Measurements from ENCODE around the gene LLGL1.
"Not testable (repeated sequence)": the region's sequence is repeated elsewhere in the genome, so short reads cannot be mapped to it uniquely, and the experiment has no call there.

Gene LLGL1

DNA sequence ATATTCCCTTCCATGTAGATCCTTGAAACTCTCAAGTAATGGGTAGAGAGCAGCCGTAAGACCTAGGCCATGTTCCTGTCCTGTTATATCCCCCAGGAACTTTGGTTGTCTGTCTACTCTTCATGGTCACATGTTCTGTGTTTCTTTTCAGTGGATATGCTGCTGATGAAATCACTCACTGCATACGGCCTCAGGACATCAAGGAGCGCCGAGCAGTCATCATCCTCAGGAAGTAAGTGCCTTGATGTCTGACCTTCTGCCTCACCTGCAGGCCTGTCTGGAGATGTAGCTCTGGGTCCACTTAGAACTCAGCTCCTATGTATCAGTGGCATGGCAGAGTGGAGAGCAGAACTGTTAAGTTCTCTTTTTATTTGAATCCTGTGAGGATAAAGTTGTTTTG lies 30.6 kb upstream of the LLGL1 start:
- no peak for DNase-seq

GRCh38 chr17:18195246-18195645 lies 30.2 kb upstream of the LLGL1 start:
- DNase-seq, result no peak

DNA sequence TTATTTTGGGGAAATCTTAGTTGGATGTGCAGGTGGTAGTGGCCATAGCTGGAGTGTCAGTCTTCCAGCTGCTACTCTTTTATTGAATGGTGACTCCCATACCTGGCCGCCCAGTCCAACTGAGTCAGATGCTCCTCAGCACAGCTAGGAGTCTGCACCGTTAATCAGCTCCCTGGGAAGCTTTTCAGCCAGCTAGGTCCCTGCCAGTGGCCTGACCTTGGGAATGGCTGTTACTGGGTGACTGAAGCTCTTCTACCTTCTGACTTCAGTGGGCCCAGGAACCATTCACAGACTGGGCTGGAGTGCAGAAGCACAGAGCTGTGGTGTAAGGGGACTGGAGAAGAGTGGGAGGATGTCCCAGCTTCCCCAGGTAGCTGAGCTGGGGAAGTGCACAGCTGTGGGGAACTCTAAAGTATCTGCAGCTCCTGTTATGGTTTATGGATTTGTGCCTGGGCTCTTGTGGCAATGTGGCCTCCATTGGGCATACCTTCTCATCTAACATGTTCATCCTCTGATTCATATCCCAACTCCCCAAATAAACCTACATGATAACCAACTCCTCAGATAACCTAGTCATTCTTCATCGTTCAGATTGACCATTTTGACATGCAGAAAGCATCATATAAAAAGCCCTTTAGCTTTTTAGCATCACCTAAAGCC lies 27.8 kb upstream of the LLGL1 start:
- no peak for DNase-seq

GRCh38 chr17:18198530-18198929 lies 26.9 kb upstream of the LLGL1 start:
- no peak for DNase-seq

- DNase-seq, result no peak
Measured at GRCh38 chr17:18201108-18201507, 24.3 kb upstream of the LLGL1 start.

- no peak for DNase-seq
Measured at GRCh38 chr17:18203308-18203707, 22.1 kb upstream of the LLGL1 start.

- no peak for DNase-seq
Measured at GRCh38 chr17:18205861-18206260, 19.6 kb upstream of the LLGL1 start.

- no peak for DNase-seq
Measured at GRCh38 chr17:18206962-18207361, 18.5 kb upstream of the LLGL1 start.

- no peak for DNase-seq
Measured at GRCh38 chr17:18208092-18208491, 17.3 kb upstream of the LLGL1 start.

DNA sequence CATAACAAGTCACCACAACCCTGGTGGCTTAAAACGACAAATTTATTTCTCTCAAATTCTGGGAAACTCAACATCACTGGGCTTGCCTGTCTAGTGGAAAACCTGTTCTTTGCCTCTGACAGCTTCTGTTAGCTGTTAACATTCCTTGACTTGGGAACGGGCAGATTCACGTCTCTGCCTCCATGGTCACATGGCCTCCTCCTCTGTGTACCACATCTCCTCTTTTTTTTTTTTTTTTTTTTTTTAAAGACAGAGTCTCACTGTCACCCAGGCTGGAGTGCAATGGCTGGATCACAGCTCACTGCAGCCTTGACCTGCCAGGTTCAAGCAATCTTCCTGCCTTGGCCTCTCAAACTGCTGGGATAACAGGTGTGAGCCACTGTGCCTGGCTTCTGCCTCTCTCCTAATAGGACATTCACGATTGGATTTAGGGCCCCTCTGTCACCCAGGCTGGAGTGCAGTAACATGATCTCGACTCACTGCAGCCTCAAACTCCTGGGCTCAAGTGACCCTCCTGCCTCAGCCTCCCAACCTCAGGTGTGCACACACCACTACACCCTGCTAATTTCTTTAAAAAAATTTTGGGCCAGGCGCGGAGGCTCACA lies 11.7 kb upstream of the LLGL1 start:
- no peak for DNase-seq

GRCh38 chr17:18216906-18217305 lies 8.5 kb upstream of the LLGL1 start:
- not testable (repeated sequence) for DNase-seq

- DNase-seq, result peak; percentile 74
Measured at GRCh38 chr17:18217412-18218015, 7.9 kb upstream of the LLGL1 start.

DNA sequence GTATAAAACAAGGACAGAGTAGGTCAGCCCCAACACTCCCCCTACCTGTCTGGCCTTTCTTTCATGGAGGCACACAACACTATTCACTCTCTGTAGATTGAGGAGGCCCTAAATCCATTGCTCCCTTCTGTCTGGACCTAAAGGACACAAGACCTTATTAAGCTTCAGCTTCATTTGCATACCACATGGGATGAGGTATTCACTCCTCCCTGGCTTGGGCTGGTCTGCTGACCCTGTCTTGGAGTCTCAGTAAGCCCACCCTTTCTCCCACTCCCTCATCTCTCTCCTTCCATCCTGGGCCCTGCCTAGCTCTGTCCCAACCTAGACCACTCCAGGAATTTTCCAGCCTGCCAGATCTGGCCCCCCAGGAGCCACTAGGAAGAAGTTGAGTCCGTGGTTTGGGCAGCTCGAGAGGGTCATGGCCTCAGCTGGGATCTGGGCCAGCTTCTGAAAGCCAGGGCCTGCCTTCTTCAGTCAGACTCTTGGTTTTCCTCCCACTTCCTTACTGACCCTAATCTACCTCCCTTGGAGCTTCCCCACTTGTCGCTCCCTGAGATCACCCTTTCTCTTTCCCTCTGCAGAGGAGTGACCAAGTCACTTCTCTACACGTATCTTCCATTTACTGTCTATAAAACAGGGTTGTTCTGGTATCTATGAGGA lies 6.5 kb upstream of the LLGL1 start:
- no peak for DNase-seq

DNA sequence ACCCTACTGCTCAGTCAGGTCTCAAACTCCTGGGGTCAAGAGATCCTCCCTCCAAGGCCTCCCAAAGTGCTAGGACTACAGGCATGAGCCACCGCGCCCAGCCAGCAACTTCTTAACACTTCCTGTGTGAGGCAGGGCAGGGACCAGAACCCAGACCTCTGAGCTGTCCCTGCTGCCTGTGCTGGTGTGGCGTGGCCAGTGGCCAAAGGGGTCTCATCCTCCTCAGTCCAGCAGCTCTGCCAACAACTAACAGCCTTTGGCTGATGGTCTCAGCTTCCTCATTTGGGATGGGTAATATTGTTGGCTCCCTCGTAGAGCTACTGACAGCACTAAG lies 1.4 kb upstream of the LLGL1 start:
- DNase-seq, result no peak

- peak; percentile 76 for DNase-seq
Measured at GRCh38 chr17:18224387-18225120, 881 bp upstream of the LLGL1 start.

DNA sequence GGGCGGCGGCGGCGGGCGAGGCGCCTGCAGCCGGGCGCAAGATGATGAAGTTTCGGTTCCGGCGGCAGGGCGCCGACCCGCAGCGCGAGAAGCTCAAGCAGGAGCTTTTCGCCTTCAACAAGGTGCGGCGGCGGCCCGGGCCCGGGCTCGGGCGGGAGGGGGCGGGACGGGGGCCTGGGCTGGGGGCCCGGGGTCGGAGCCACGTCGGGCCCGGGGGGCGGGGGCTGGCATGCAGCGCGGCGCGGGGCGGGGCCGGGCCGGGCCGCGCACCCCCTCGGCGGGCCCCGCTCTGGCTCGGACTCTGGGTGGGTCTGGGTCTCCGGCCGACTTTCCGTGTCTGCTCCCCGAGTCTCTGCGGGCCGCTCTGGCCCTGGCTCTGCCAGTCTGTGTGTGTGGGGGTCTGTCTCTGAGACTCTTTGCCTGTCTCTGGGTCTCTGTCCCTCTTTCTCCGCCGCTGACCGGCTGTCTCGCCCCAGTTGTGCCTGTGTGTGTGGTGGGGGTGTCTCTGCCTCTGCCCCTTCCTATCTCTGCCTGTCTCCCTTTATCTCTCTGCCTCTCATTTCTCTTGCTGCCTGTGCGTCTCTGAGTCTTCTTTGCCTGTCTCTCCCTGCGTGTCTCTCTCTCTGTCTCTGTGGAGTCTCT lies 328 bp downstream of the LLGL1 start:
- peak; percentile 83 for DNase-seq

- no peak for DNase-seq
Measured at GRCh38 chr17:18226284-18226945, 980 bp downstream of the LLGL1 start.

- no peak for DNase-seq
Measured at GRCh38 chr17:18227635-18228034, 2.2 kb downstream of the LLGL1 start.

- no peak for DNase-seq
Measured at GRCh38 chr17:18228176-18228682, 2.8 kb downstream of the LLGL1 start.

GRCh38 chr17:18229254-18229653 lies 3.8 kb downstream of the LLGL1 start:
- DNase-seq, result no peak

- DNase-seq, result no peak
Measured at GRCh38 chr17:18229771-18230170, 4.3 kb downstream of the LLGL1 start.

Measured in left hindlimb (tissue), 1 donor.